HFF-Myc (cell line): ENCODE results near the gene GOLIM4.

Experiments
- DNase-seq: peaks from one replicate; pipeline ENCODE4 v3.0.0-alpha.2; 2011; ENCODE audit warnings: low read depth; ENCODE audit errors: extremely low read depth
- H3K4me3 ChIP-seq: replicated peaks from 2 replicates; pipeline ENCODE4 v1.5.1; 2011; ENCODE audit warnings: low read depth, mild to moderate bottlenecking, control low read depth, low read length
- TF ChIP-seq, protein P1 (sequence below): IDR thresholded peaks from 2 replicates; pipeline ENCODE4 v1.5.1; 2012; ENCODE audit warnings: mild to moderate bottlenecking, low read depth, low read length, control low read depth; ENCODE audit errors: missing control alignments

The GOLIM4 gene

DNA sequence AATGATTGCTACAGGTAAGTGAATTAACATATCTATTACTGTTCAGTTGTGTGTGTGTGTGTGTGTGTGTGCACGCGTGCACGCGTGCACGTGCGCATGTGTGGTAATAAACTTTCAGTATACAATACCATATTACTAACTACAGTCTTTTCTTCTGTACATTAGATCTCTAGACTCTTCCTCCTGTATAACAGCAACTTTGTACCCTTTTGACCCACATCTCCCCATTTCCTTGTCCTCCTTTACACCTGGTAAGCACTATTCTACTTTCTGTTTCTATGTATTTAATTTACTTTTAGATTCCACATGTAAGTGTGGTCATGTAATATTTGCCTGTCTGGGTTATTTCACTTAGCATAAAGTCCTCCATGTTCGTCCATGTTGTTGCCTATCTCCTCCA, 29.1 kb upstream of the GOLIM4 start:
- TF ChIP-seq, protein P1, sequence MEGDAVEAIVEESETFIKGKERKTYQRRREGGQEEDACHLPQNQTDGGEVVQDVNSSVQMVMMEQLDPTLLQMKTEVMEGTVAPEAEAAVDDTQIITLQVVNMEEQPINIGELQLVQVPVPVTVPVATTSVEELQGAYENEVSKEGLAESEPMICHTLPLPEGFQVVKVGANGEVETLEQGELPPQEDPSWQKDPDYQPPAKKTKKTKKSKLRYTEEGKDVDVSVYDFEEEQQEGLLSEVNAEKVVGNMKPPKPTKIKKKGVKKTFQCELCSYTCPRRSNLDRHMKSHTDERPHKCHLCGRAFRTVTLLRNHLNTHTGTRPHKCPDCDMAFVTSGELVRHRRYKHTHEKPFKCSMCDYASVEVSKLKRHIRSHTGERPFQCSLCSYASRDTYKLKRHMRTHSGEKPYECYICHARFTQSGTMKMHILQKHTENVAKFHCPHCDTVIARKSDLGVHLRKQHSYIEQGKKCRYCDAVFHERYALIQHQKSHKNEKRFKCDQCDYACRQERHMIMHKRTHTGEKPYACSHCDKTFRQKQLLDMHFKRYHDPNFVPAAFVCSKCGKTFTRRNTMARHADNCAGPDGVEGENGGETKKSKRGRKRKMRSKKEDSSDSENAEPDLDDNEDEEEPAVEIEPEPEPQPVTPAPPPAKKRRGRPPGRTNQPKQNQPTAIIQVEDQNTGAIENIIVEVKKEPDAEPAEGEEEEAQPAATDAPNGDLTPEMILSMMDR, result no peak
- DNase-seq, result no peak
- no peak overlapping the region for H3K4me3 ChIP-seq

DNA sequence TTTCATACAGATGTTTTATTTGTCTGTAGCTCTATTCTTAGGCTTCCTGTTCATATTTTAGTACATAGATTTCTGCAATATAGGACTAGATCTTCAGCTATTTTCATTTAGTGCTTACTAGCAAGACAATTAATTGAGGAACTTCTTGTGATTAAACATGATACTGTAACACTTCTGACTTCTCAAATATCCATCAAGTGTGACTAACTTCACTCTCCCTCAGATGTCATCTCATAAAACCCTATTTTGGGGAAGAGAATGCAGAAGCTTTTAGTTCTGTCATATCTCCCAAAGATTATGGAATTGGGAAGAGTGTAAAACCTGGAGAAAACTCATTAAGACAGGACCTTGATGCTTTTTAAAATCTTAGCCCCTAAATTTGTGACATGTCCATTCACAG, 28.6 kb upstream of the GOLIM4 start:
- TF ChIP-seq, protein P1, result no peak
- no peak for DNase-seq
- H3K4me3 ChIP-seq, result no peak overlapping the region

DNA sequence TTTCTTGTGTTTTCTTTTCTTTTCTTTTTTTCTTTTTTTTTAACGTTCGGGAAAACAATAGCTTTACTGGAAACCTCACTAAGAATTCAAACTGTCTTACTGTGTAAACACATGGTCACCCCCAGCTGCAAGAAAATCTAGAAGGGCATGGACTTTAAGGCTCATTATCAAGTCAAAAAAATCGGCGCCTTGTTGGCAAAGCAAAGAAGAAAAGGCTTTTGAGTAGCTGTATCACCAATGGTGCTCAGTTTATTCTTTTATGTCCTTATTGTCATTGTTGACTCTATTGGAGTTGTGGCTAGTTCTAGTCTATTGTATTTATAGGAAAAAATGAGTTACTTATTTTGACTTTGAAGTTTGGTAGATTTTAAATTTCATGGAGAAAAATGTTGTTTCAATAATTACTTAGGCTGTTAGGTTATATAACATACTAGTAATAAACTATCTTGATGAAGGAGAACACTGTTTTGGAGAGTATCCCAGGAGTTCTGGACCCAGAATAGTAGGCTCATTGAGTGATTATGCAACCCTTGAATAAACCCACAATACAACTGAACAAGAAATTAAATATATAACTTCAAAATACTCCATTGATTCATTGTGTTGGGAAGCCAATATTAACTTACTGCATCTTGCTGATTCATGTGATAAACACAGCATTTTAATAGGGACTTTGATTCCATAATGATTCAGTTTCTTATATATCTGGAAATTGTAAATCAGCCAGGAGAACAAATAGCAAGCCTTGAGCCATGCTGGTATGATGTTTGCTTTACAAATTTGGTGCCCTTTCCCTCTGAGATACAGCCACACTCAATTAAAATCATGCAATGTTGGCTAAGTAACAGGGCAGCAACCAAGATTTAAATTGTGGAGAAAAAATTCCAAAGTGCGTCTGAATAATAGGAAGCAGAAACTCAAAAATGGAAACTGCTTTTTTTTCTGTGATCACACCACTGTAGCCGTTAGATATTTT, 27.8 kb upstream of the GOLIM4 start:
- TF ChIP-seq, protein P1, result no peak
- no peak for DNase-seq
- no peak overlapping the region for H3K4me3 ChIP-seq

DNA sequence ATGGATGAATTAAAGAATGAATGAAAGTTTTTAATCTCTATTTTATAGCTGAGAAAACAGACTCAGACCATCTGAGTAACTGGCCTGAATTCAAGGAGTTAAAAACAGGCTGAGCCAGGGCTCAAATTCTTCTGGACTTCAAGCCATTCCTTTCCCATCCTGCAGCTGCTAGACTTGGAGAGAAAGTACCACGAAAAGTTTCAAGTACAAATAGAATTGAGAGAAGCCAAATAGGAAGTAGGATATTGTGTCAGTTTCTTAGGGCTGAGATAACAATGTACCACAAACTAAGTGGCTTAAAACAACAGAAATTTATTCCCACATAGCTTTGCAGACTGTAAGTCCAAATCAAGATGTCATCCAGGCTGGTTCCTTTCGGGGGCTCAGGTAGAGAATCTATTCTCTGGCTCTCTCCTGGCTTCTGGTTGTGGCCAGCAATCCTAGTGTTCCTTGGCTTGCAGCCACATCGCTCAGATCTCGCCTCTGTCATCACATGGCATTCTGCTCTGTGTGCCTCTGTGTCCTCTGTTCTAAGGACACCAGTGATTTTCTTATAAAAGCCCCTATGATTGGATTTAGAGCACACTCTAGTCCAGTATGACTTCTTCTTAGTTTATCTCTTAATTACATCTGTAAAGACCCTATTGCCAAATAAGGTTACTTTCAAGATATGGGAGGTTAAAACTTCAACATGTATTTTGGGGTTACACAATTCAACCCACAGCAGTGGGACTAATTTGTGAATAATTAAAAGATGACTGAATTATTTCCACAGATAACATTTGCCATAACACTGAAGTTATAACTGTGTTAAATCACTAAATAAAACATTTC, 25.7 kb upstream of the GOLIM4 start:
- TF ChIP-seq, protein P1, result no peak
- DNase-seq, result no peak
- H3K4me3 ChIP-seq, result no peak overlapping the region

DNA sequence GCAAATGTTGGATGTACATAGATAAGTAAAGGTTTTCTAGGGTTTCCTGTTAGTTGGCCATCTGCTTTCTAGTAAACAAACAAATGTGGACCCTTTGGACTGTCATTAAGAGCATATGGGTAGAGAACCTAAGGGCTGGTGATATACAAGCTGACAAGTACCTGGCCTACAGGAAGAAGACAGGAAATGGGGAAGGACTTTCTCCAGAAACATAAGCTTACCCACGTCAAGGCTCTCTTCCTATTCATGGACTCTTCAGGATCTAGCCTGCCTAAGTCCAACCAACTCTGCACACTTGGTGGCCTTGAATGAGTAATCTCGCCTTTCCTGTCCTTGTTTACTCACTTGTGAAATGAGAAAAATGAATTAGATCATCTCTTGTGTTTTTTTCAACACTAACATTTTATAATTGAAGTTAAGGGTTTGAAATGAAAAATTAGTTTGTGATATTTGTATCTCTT, 22.2 kb upstream of the GOLIM4 start:
- no peak overlapping the region for H3K4me3 ChIP-seq
- TF ChIP-seq, protein P1, result no peak
- no peak for DNase-seq

DNA sequence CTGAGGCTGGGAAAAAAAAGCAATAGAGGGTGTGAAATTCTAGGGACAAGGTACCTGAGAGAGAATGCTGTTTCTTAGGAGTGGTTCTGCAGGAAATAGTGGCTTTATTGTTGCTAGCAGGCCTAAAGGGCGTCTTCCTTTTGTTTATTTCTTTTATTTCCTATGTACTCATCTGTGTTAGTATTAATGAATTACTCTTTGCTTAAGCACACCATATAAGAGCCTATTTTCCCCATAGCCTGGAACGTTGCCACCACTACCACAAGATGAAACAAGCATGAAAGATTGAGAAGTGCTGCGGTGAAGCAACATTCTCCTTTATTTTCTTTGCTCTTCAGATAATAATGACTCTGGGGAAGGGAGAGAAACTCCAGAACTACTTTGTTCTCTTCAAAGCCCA, 21.3 kb upstream of the GOLIM4 start:
- H3K4me3 ChIP-seq, result no peak overlapping the region
- no peak for DNase-seq
- TF ChIP-seq, protein P1, result no peak
